Neural cell (in vitro differentiated cells): ENCODE data around the gene TSPAN8.

Experiments used
- CTCF ChIP-seq: fragments of 450-650 bp; IDR thresholded peaks from 2 replicates; pipeline ENCODE4 v1.5.1; 2014; ENCODE audit warnings: antibody characterized with exemption, mild to moderate bottlenecking, moderate library complexity; ENCODE audit not compliant: poor library complexity, severe bottlenecking
- EP300 ChIP-seq: fragments of 450-650 bp; conservative IDR thresholded peaks from 2 replicates; pipeline ENCODE4 v1.6.1; 2014; ENCODE audit warnings: antibody characterized with exemption, mild to moderate bottlenecking, moderate library complexity; ENCODE audit not compliant: poor library complexity, severe bottlenecking
- EZH2 ChIP-seq: fragments of 200-600, 300-800 bp; shearing (Covaris generic), sonication (generic); IDR thresholded peaks from 2 replicates; pipeline ENCODE4 v1.6.1; 2014; ENCODE audit warnings: antibody characterized with exemption, low read length, borderline replicate concordance, mild to moderate bottlenecking; ENCODE audit not compliant: insufficient read depth, poor library complexity, severe bottlenecking
- MXI1 ChIP-seq: fragments of 450-650 bp; conservative IDR thresholded peaks from 2 replicates; pipeline ENCODE4 v1.6.1; 2014; ENCODE audit warnings: antibody characterized with exemption, mild to moderate bottlenecking; ENCODE audit not compliant: poor library complexity, severe bottlenecking
- POLR2AphosphoS5 ChIP-seq: IDR thresholded peaks from 2 replicates; pipeline ENCODE4 v1.6.1; 2012
- RAD21 ChIP-seq: fragments of 450-650 bp; conservative IDR thresholded peaks from 2 replicates; pipeline ENCODE4 v1.6.1; 2014; ENCODE audit warnings: antibody characterized with exemption, mild to moderate bottlenecking, moderate library complexity
- REST ChIP-seq: IDR thresholded peaks from 2 replicates; pipeline ENCODE4 v1.6.1; 2012; ENCODE audit warnings: borderline replicate concordance
- SMC3 ChIP-seq: fragments of 450-650 bp; conservative IDR thresholded peaks from 2 replicates; pipeline ENCODE4 v1.6.1; 2014; ENCODE audit warnings: antibody characterized with exemption, mild to moderate bottlenecking, moderate library complexity; ENCODE audit not compliant: poor library complexity
- TAF1 ChIP-seq: IDR thresholded peaks from 2 replicates; pipeline ENCODE4 v1.6.1; 2012; ENCODE audit warnings: low read depth

GRCh38 chr12:71085575-71085974 lies 72.2 kb downstream of the TSPAN8 start:
- TF ChIP-seq CTCF (no peak), MXI1 (no peak), EZH2 (no peak), POLR2AphosphoS5 (no peak), EP300 (no peak), RAD21 (no peak), SMC3 (no peak), TAF1 (no peak), REST (no peak)
